GM21737 (cell line): ENCODE results near the gene PRKG1.
"Not testable (repeated sequence)": the region's sequence is repeated elsewhere in the genome, so short reads cannot be mapped to it uniquely, and the experiment has no call there.

ENCODE experiments used
- ATAC-seq: cut with Tn5 transposase; IDR thresholded peaks from one replicate; pipeline ENCODE4 v1.9.1; 2021; ENCODE audit warnings: mild to moderate bottlenecking, moderate library complexity; ENCODE audit not compliant: unreplicated experiment

PRKG1 gene

DNA sequence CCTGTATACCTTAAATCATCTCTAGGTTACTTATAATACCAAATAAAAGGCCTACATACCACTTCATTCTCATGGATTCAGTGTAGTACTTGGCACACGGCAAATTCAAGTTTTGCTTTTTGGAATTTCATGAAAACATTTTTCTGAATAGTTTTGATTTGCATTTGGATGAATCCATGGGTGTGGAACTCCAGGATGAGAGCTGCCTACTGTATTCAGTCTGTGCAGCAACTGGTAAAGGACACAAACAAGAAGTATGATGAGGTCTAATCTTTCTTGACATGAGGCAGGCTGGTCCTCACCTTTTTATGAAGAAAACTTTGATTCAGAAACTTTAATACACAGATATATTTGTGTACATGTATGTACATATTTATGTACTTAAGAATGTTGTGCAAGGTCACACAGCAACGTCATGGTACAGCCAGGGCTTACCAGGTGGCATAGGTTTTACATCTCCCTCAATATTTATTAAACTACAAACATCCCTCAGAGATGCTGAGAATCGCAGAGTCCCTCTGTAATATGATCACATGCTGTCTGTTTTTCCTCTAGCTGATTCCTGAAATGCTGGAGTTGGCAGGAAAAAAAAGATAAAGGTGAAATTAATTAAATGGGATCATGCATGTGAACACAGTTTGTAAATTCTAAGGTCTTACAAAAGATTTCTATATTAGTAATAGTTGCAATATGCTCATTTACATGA is 239.6 kb downstream of the PRKG1 start:
- ATAC-seq = no peak

DNA sequence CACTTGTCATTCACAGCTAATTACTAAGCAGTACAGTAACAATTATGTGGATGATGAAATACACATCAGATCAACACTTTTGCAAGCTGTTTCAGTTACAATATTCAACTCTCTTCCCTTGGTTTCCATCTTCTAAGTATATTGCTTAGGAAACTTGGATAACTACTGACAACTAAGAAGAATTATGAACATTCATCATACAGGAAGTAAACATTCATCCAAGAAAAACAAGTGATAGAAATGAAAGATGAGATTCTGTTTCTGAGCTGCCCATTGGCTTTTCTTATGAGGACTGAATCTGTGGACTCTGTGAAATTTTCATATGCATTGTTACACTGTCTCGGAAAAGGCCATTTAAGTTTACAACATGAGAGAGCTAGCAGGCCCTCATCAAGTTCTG is 240.2 kb downstream of the PRKG1 start:
- no peak for ATAC-seq

DNA sequence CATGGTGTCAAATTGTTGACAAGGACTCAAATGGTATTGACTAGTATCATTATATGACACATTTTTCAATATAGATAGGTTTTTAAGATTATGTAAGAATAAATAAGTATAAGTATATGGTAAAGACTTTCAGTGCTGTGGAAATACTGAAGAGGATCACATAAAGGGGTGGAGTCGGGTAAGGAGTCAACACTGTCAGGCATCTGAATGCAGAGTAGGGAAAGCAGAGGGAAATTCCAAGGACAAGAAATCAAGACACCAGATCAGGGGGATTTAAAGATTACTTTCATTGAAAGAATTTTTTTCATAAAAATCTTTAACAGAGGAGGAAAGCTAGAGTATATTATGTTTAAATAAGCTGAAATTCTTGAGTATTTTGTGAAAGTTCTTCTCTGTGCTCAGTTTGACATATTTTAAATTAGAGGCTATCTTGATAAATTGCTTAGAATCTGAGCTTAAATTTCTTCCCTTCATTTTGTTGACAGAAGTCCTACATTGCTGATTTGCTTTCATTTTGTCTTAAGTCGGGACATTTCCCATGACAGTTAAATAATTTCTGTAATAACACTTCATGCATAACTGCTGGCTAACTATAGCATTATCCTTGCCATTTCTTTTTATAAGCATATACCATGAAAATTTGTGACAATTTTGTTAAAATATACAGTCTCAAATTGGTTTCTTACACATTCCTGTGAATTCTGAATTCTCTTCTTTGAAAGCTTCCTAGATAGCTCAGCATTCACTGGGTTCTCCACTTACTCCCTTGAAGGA is 244.3 kb downstream of the PRKG1 start:
- ATAC-seq = no peak

DNA sequence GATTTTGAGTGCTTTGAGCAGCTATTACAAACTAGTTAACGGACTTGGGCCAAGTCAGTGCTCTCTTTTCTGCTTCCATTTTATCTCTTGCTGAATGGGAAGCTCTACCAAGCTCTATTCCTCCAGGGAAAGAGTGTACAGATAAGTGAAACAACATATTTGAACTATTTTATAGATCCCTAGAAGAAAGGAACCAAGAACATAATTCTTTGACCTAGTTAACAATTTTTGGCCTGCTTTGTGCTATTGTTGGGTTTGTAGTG is 244.8 kb downstream of the PRKG1 start:
- no peak for ATAC-seq

DNA sequence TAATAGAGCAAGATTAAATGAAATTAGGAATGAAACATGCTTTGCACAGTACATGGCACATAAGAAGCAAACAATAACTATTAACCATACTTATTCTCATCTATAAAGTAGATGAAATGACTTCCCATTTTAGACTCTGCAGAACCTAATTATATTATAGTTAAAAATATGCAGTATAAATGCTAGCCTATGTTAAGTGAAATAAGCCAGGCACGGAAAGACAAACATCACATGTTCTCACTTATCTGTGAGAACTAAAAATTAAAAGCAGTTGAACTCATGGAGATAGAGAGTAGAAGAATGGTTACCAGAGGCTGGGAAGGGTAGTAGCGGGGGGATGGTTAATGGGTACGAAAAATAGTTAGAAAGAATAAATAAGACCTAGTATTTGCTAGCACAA is 247.0 kb downstream of the PRKG1 start:
- ATAC-seq = no peak

DNA sequence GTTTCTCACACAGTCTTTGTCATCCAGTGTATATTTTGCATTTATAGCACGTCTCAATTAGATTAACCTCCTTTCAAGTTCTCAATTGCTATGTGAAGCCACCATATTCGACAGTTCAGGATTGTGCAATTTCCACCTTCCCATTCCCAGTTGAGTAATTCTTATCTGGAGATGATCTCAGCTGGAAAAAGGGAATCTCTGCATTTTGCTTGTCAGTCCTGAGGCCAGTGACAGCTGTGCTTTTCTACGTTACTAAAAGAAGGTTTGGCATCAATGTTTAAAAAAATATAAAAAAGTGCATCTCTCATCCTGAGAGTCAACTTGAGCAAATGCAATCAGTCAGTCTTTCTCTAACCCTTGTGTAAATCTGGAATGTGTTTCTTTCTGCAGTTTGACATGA is 247.7 kb downstream of the PRKG1 start:
- ATAC-seq = no peak

DNA sequence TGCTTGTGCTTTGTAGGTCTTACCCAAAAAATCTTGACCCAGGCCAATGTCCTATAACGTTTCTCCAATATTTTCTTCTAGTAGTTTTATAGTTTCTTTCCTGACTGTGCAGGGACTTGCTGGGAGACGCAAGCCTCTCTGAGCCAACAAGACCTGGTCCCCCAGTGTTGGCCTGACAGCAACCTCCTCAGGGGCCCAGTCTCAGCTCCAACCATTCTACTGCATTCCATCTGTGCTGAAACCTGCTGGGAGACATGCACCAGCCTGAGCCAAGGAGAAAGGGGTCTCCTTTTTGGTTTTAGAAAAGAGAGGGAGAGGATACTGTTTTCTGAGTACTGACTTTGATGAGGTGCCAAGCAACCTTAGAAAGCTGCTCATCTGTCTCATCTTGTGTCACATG is 251.4 kb downstream of the PRKG1 start:
- ATAC-seq = no peak

DNA sequence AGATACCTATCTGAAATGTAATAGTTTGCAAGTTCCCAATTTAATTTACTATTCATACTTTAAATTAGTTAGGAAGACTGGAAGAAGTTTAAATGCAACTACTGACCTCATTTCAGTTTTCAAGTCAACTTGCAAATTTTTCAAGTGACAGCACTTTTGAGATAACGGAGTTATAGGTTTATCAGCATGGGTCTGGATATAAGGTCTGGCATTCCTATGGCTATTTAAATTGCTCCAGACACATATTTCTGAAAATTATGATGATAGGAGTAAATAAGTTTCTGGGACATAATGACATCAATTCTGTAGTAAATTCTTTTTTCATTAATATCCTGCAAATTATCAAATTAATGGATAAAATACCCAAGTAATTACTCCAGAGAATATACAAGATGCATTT is 251.9 kb downstream of the PRKG1 start:
- ATAC-seq = no peak

DNA sequence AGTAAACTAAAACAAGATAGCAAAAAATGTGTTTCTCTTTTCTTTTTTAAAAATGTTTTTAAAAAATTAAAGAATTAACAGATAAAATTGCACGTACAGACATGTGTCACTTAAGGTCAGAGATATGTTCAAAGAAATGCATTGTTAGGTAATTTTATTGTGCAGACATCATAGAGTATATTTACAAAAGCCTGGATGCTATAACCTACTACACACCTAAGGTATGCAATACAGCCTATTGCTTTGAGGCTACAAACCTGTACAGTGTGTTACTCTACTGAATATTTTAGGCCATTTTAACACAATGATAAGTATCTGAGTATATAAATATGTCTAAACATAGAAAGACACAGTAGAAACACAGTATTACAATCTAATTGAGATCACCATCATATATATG is 253.1 kb downstream of the PRKG1 start:
- no peak for ATAC-seq

DNA sequence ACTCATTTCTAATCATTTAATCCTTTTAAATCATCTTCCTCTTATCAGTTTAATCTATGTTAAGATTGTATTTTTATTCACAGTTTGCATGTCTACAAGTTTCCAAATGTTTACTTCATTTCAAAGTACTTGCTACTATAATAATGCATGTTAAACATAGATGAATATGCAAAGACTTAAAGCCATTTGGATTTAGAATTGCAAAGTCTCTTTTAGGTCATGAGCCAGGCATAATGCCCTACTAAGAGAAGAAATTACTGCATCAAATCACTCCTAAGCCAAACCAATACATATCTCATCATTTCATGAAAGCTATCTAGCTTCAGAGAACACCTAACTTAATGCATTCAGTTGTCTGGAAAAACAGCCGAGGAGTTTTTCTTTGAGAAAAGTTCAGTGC is 266.1 kb downstream of the PRKG1 start:
- ATAC-seq = no peak

DNA sequence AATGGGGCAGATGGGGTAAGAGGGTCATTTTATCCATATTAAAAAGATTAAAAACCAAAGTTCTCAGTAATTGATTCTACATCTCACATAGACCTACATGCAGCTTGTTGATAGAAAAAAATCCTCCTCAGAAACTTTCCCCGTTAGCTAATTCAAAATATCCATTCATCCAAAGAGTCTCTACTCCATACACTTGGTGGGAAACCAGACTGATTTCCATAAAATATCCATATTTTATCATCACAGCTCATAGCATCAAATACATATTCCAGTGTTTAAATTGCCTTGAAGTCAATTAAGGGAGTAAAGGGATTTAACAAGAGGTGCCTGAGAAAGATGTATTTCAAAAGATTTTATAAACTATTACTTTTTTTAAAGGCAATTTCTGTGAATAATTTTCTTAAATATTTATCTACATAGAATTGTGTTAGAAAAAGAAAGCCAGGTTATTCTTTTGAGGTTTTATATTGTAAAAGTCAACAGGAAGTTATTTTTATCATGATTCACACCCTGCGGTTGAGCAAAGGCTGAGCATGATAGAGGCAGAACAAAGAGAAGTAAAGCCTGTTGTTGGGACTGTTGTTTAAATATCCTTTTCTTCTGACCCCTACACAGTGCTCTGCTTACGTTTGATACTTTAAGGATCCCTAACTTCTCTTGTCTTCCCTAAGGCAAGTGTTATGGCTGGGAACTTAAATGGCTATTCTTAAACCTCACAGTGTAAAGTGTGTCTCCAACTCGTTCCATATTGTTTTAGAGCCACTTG is 266.7 kb downstream of the PRKG1 start:
- ATAC-seq = no peak

DNA sequence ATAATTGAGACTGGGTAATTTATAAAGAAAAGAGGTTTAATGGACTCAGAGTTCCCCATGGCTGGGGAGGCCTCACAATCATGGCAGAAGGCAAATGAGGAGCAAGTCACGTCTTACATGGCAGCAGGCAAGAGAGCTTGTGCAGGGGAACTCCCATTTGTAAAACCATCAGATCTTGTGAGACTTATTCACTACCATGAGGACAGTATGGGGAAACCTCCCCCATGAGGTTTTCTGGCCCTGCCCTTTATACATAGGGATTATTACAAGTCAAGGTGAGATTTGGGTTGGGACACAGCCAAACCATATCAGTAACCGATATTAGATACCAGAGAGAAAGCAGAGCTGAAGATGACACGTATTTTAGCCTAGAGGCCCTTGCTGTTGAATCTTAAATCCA is 267.5 kb downstream of the PRKG1 start:
- ATAC-seq = not testable (repeated sequence)

DNA sequence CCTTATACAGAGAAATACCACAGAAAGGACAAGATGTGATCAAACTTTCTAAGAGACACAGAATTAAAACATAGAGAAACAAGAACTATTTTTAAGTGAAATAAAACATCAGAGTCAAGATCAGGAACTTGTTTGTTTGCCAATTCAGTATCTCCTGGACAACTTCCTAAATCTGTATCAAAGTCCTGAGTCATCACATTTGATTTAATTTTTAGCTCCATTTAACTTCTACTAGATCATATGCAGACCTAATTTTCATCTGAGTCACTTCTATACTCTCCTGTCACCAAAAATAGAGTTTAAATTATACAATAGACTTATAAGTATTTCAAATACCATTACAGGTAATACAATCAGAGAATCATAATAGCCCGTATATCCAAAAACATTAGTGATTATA is 268.1 kb downstream of the PRKG1 start:
- no peak for ATAC-seq

DNA sequence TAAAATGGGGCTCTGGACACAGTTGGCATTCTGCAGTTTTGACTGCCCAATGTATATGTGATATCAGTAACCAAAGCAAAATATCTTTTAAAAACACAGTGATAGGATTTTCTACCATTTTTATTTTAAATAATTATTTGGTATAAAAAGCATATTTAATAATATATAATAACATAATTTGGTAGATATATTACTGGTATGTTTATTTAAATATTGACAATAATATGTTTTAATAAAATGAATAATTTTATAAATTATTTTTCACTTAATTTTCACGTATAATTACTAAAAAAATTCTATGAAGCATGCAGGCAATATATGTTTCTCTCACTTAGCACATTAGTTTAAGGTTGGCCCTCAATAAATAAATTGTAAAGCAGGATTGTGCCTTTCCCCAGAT is 269.1 kb downstream of the PRKG1 start:
- ATAC-seq = no peak

DNA sequence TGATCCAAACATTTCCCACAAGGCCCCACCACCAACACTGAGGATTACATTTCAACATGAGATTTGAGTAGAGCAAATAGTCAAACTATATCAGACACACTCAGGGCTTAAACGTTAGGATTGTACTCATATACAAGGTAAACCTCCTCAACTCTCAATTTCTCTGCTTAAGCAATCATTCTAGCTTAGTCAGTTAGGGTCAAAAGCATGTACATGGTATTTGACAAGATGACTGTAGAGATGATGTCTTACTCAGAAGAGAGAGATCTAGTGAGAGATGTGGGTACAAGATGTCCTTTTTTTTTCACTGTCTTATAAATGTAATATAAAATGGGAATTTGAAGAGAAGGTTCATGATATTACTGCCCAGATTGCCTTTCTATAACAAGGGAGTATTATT is 270.1 kb downstream of the PRKG1 start:
- no peak for ATAC-seq

DNA sequence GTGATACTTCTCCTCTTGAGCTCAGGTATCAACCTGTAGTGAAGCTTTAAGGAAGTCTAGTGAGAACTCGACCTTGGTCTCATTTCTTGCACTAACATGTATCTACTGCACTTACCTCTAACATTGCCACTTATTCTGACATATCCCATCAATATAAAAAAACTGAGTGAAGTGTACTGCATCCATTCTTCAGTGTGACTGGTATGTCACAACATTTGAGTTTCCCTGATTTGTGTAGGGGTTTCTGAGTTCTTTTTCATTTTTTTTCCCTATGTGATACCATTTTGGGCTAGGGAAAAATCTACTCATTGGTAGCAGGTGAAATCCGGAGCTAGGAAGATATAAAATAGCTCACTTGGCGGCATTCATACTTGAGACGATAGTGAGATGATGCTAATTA is 274.3 kb downstream of the PRKG1 start:
- ATAC-seq = no peak

DNA sequence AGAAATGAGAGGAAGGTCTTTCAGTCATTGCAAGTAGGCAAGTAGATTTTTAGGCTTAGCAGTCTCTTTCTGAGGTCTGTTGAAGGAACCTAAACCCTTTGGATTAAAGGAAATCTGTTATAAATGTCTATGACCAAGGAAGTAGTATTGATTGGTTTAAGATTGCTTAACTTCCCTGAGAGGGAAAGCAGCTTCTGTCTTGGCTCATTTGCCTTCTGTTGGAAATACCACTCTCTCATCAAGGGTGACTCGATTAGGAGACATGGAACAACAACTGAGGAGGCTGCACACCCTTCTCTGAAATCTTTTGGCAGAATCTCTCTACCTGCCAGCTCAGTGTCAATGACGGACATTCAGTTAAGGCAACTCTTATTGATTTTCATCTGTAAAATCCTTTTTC is 282.9 kb downstream of the PRKG1 start:
- no peak for ATAC-seq

DNA sequence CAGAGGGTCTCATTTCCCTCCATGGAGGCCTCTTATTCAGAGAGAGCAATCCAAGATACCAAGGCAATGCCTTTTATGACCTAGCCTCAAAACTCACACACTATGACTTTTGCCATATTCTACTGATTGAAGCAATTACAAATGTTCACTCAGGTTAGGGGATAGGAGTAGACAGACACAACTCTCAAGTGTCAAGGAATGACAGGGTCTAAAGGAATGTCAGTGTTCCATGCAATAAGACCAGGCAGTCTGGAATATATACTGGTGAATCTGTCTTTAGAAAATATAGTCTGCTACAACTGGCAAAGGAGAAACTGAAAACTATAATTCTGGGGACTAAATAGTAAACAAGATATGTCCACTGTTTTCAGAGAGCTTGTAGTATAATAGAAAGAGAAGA is 283.9 kb downstream of the PRKG1 start:
- ATAC-seq = no peak

DNA sequence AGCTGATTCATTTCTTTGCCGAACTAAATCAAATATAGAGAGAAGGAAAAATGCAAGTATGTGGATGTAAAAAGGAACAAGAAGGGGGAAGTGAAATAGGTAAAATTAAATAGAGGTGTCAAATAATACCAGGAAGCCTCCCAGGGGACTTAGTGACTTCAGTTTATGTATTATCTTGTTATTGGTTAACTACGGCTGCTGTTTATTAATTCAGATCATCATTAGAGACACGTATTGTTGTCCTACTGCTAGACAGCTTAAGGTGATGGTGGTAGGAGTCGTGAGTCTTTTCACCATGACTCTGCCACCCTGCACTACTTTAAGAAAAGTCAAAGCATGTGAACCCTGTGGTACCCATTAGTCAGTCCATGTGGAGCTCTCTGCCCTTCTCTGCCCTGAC is 289.1 kb downstream of the PRKG1 start:
- no peak for ATAC-seq

DNA sequence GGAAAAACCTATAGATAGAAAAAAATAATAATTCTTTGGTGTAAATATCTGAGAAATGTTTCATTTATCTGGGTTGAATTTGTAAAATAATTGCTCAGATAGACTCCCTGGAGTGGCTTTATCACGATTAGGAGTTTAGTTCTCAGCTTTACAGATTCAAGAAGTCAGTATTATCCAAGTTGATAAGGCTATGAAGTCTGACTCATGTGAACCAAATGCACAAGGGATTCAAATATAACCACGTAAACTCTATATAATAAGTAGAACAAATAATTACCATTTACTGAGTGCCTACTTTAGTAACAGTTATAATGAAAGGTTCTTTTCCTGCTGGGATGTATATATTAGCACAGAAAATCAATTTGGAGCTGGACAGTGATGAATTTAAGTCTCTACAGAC is 290.4 kb downstream of the PRKG1 start:
- no peak for ATAC-seq

DNA sequence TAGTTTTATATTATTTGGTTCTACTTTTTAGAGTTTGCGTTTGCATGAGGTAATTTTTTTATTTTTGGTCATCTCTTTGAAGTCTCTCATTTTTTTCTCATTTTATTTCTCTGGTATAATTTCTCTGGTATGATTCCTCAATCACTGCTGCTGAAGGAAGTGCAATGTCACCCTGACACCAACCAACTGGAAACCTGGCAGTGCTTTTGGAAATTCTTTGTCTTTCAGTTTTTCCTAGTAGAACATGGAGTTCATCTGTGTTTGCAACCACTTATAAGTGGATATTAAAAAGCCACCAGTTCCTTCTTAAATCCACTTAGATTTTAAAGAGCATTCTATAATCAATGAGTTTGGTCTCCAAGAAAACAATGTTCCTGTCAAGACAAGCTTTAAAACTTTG is 291.8 kb downstream of the PRKG1 start:
- no peak for ATAC-seq

DNA sequence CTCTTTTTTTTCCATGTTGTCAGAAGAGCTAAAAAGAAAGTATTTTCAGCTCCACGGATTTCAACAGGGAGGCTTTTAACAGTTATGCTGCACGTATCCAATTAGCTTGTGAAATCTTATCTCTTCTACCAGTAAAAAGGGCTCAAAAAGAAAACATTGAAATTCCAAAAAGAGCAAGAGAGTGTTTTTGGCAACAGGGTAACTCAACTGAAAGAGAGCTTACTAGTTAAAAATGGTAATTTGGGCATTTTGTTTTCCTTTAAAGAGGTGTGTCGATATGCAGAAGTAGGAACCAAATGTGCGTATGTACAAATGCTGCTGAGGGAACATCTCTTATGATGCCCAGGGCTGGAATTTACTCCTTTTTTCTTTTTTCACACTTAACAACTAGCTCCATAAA is 292.8 kb downstream of the PRKG1 start:
- no peak for ATAC-seq
